Peyer's patch (tissue), 4 donors: ENCODE data around the gene XRCC2.

ENCODE experiments used
- POLR2A ChIP-seq, 2 donors: fragments of 450-650 bp; IDR thresholded peaks; one replicate each; pipeline ENCODE4 v1.5.1; 2017; ENCODE audit warnings: antibody characterized with exemption in 2 of 2, mild to moderate bottlenecking in 2 of 2, moderate library complexity in 2 of 2
- TF ChIP-seq, protein P1 (sequence below), 6 experiments: fragments of 450-650 bp in 4 of 6; fragments of 200-600 bp in 2 of 6; sonication (generic) in 1 of 6; IDR thresholded peaks; one replicate each; pipeline ENCODE4 v1.5.1; 2017 to 2019; ENCODE audit warnings: antibody characterized with exemption in 6 of 6, mild to moderate bottlenecking in 3 of 6, moderate library complexity in 1 of 6

DNA sequence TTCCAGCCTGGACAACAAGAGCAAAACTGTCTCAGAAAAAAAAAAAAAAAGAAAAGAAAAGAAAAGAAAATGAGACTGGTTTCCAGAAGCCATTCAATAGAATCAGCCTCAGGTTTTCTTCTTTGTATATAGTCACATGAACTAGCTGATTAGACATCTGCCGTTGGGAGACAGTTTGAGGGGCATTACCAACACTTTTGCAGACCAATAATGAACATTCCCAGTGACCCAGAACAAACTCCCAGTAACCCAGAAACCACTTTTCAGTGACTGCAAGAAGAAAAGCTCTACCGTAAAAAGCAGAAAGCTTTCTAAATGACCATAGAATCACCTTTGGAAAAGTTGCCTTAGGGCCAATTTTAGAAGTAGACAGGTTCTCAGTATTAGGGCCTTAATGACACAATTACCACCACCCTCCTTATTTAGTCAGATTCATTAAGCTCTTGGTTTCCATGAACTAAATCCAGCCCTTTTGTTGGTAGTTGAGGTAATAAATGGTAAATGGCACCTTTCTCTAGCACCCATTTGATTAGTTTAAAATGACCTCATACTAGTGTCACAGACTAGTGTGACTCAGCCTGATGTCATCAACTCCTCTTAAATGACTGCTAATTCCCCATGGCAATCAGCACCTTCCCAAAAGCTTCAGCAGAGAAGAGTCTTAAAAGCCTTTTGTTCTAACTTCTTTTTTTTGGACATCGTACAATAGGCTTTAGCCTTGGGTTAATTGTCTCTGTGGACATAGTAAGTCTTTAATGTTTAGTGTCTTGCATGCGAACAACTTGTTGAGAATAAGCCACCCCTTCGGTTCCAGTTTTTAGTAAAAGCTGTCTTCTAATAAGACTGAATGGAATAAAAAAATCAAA is 33.6 kb upstream of the XRCC2 start:
- no peak for TF ChIP-seq POLR2A (IDR thresholded peaks at IDR 0.05)
- TF ChIP-seq, protein P1, sequence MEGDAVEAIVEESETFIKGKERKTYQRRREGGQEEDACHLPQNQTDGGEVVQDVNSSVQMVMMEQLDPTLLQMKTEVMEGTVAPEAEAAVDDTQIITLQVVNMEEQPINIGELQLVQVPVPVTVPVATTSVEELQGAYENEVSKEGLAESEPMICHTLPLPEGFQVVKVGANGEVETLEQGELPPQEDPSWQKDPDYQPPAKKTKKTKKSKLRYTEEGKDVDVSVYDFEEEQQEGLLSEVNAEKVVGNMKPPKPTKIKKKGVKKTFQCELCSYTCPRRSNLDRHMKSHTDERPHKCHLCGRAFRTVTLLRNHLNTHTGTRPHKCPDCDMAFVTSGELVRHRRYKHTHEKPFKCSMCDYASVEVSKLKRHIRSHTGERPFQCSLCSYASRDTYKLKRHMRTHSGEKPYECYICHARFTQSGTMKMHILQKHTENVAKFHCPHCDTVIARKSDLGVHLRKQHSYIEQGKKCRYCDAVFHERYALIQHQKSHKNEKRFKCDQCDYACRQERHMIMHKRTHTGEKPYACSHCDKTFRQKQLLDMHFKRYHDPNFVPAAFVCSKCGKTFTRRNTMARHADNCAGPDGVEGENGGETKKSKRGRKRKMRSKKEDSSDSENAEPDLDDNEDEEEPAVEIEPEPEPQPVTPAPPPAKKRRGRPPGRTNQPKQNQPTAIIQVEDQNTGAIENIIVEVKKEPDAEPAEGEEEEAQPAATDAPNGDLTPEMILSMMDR (IDR thresholded peaks at IDR 0.05), result no peak
